Thyroid gland (tissue), 4 donors: Measurements from ENCODE around the gene APOBEC2.

Experiments
- CTCF ChIP-seq, 6 experiments: fragments of 200-600 bp in 3 of 6; fragments of 450-650 bp in 3 of 6; sonication (generic) in 3 of 6; IDR thresholded peaks; one replicate each; pipeline ENCODE4 v1.5.1; 2016 to 2019; ENCODE audit warnings: antibody characterized with exemption in 6 of 6, mild to moderate bottlenecking in 2 of 6, inconsistent platforms in 1 of 6, moderate library complexity in 1 of 6
- POLR2A ChIP-seq, 2 donors: fragments of 450-650 bp; IDR thresholded peaks; one replicate each; pipeline ENCODE4 v1.6.1; 2017; ENCODE audit warnings: antibody characterized with exemption in 2 of 2, mild to moderate bottlenecking in 2 of 2, moderate library complexity in 1 of 2

GRCh38 chr6:41064841-41065240 is 11.8 kb downstream of the APOBEC2 start:
- TF ChIP-seq CTCF (IDR thresholded peaks at IDR 0.05) (no peak), POLR2A (IDR thresholded peaks at IDR 0.05) (no peak)
